ENCODE data around the gene CLEC20A. TPM values are rescaled to one million over a fixed set of nuclear protein-coding genes. Genes with fewer than 3 reads are reported as not detected.

CLEC20A gene
- total RNA-seq, 1 donor: not detected

DNA sequence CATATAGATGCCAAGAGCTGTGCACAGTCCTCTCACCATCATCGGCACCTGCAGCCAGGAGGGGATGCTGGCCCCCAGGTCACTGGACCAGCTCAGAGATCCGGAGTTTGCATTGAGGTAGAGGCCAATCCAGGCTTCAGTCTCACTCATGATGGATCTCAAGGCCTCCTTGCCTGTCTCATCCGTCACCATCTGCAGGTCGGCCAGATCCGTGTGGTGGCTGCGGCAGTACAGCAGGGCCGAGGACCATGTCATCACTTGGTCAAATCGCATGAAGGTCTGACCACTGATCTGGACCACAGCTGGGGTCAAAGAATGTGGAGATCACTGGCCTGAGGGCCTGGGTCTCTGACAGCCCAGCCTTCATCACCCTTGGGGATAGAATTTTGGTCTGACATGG lies 6.6 kb downstream of the CLEC20A start:
- H3K4me3 ChIP-seq (ENCODE audit: low read depth, low read length): no peak overlapping the region
- no peak for DNase-seq (ENCODE audit: low read depth)
- TF ChIP-seq, protein P1, sequence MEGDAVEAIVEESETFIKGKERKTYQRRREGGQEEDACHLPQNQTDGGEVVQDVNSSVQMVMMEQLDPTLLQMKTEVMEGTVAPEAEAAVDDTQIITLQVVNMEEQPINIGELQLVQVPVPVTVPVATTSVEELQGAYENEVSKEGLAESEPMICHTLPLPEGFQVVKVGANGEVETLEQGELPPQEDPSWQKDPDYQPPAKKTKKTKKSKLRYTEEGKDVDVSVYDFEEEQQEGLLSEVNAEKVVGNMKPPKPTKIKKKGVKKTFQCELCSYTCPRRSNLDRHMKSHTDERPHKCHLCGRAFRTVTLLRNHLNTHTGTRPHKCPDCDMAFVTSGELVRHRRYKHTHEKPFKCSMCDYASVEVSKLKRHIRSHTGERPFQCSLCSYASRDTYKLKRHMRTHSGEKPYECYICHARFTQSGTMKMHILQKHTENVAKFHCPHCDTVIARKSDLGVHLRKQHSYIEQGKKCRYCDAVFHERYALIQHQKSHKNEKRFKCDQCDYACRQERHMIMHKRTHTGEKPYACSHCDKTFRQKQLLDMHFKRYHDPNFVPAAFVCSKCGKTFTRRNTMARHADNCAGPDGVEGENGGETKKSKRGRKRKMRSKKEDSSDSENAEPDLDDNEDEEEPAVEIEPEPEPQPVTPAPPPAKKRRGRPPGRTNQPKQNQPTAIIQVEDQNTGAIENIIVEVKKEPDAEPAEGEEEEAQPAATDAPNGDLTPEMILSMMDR (IDR thresholded peaks at IDR 0.05; ENCODE audit: insufficient read depth, low read depth, low read length): no peak

DNA sequence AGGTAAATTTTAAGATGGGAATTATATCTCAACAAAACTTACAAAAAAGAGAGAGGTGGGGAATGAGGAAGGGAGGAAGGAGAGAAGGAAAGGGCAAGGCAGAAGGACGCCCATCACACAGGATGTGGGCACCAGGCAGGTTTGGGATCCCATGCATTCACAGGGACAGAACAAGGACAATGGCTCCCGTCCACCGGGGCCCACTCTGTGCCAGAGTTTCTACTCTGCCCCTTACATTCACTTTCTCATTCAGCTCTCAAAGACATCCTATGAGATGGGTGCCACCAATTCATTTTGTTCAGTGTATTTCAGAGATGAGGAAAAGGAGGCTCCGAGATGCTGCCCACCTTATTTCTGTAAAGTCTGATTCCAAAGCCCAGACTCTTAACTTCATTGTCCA lies 7.4 kb downstream of the CLEC20A start:
- no peak overlapping the region for H3K4me3 ChIP-seq (ENCODE audit: low read depth, low read length)
- TF ChIP-seq, protein P1 (IDR thresholded peaks at IDR 0.05; ENCODE audit: insufficient read depth, low read depth, low read length): no peak

DNA sequence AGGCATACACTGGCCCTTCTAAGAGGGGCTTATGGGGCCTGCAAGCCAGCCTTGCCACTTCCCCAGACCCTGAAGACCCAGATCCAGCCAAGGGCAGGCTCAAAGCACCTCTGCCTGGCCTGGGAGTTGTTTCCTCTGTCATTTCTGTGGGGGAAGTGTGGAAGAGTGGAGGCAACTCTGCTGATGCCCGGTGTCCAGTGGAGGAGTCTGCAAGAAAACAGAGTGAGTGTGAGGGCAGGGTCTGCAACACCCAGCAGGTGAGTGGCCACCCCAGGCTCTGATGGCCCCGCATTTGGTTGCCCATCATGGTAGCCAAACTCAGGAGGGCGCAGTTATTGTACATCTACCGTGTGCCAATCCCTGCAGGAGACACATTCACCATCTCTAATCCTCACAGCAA lies 8.4 kb downstream of the CLEC20A start:
- no peak overlapping the region for H3K4me3 ChIP-seq (ENCODE audit: low read depth, low read length)
- no peak for DNase-seq (ENCODE audit: low read depth)
- TF ChIP-seq, protein P1 (IDR thresholded peaks at IDR 0.05; ENCODE audit: insufficient read depth, low read depth, low read length): no peak

More for the DNA sequence above, 7.4 kb downstream of the CLEC20A start:
- DNase-seq (ENCODE audit: low read depth): no peak

DNA sequence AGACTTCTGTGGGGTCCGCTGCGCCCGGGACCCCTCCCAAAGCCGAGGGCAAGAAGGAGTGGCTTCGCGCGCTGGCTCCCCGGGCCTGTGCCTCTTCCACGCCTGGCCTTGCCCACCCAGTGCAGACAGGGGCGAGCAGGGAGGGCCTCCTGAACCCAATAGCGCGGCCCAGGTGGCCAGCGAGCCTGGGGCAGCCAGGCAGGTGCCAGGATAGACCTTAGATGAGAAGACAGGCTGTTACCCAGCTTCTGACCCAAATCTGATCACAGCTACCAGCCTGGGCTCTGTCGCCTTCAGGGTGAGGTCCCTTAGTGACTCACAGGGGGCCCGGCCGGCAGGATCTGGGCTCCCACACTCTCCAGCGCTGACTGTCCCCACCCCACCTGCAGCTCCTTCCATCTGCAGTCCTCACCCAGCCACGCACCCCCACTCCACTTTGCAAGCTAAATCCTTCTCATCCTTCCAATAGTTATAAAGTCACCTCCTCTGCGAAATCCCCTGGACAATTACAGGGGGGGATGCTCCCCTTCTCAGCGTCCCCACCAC lies 9.6 kb downstream of the CLEC20A start:
- TF ChIP-seq, protein P1 (IDR thresholded peaks at IDR 0.05; ENCODE audit: insufficient read depth, low read depth, low read length): no peak
- H3K4me3 ChIP-seq (ENCODE audit: low read depth, low read length): no peak overlapping the region
- no peak for DNase-seq (ENCODE audit: low read depth)

DNA sequence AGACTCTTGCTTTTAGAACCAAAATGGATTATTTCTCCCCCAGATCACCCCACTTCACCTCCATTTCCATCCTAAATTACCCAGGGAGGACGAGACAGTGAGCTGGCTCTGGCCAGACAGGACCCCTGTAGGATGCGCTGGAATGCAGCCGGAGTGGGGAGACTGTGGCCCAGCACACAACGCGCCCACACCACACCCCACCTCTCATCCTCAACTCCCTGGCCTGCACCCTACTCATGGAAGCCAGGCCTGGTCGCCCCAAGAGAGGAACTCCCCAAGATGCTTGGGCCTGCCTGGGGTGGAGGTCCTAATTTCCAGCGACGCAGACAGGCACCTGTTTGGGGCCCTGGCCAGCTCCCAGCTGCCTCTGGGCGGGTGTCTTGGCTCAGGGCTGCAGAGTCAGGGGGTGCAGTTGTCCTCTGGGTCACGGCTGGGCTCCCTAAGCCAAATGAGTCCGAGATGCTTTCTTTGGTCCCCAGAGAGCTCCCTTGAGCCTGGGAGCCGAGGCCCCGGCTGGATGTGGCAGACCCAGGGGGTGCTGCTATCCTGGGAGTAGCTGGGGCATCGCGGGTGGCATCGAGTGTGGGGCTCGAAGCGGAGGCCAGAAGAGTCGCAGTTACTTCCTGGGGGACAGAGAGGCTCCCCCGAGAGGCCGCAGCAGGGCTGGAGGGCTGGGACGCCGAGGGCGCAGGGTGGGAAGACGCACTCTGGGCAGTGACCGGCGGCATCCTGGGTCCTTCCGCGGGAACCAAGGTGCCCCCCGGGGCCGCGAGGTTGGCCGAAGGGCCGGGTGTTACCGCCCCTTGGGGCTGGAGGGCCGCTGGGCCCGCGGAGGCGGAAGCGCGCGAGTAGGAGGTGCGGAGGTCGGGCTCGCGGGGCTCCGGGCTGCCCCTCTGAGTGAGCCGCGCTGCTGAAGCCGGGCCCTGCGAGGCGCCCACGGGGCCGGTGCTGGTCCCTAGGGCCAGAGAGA lies 10.4 kb downstream of the CLEC20A start:
- TF ChIP-seq, protein P1 (IDR thresholded peaks at IDR 0.05; ENCODE audit: insufficient read depth, low read depth, low read length): no peak
- DNase-seq (ENCODE audit: low read depth): no peak
- no peak overlapping the region for H3K4me3 ChIP-seq (ENCODE audit: low read depth, low read length)

DNA sequence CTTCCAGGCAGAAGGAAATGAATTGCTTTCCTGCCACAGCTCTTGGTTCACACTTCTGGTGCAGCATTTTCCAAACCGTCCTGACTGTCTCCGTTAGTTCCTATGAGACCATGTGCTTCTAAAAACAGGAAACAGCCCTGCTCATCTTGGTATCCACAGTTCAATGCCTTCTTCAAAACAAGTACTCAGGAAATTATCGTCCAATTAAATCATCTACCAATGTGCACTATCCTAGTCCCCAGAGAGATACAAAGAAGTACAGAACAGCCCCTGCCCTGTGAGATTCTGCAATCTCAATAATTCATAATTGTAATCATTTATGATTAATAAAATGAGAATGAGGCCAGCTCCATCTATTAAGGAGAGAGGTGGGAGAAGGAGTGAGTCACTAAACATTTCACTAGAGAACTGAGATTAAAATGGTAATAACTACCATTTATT lies 11.2 kb downstream of the CLEC20A start:
- no peak for DNase-seq (ENCODE audit: low read depth)
- TF ChIP-seq, protein P1 (IDR thresholded peaks at IDR 0.05; ENCODE audit: insufficient read depth, low read depth, low read length): no peak

More for the DNA sequence above, 11.2 kb downstream of the CLEC20A start:
- no peak overlapping the region for H3K4me3 ChIP-seq (ENCODE audit: low read depth, low read length)

Measured in fibroblast of villous mesenchyme (primary cell).